PC-9 (cell line): ENCODE results near the gene YLPM1. TPM values are rescaled to one million over a fixed set of nuclear protein-coding genes. Genes with fewer than 3 reads are reported as not detected.

Source experiments
- BruUV-seq: library from RNA; stranded (reverse); fragments of 400-500 nt; replicated peaks from 2 replicates; lab custom pipeline; 2021; lab: Mats Ljungman, UMichigan
- CTCF ChIA-PET: fragments of 300-600 bp; sonication (Branson Sonifier 250); formaldehyde crosslinking; loops from one replicate; lab custom pipeline; 2022; ENCODE audit warnings: antibody characterized with exemption; lab: Charles Lee
- POLR2A ChIA-PET: fragments of 300-600 bp; sonication (Branson Sonifier 250); formaldehyde crosslinking; loops from one replicate; lab custom pipeline; 2022; ENCODE audit warnings: antibody characterized with exemption; ENCODE audit not compliant: unreplicated experiment; lab: Charles Lee
- DNase-seq, 2 experiments: peaks; one replicate each; pipeline versions ENCODE4 v3.0.0 to v3.0.0-alpha.2; 2015 to 2022; ENCODE audit warnings: mixed read lengths in 1 of 2
- H2AFZ ChIP-seq: fragments of 200-600 bp; sonication (generic); 2 replicates; pipeline ENCODE4 v1.8.1; 2017; ENCODE audit warnings: antibody characterized with exemption
- H3F3A ChIP-seq: fragments of 200-600 bp; sonication (generic); 2 replicates; pipeline ENCODE4 v1.8.1; 2017; ENCODE audit warnings: antibody characterized with exemption, mild to moderate bottlenecking, low read depth; ENCODE audit not compliant: insufficient read depth
- H3K27ac ChIP-seq: fragments of 200-600 bp; sonication (generic); 2 replicates; pipeline ENCODE4 v1.6.1; 2016; ENCODE audit warnings: mixed run types
- H3K27me3 ChIP-seq: fragments of 200-600 bp; sonication (generic); 2 replicates; pipeline ENCODE4 v1.6.1; 2016; ENCODE audit warnings: low read depth, mixed run types; ENCODE audit not compliant: insufficient read depth
- H3K36me3 ChIP-seq: fragments of 200-600 bp; sonication (generic); 2 replicates; pipeline ENCODE4 v1.6.1; 2016; ENCODE audit warnings: low read depth, mixed run types
- H3K4me1 ChIP-seq: fragments of 200-600 bp; sonication (generic); replicated peaks from 2 replicates; pipeline ENCODE4 v1.6.1; 2016; ENCODE audit warnings: mixed run types; ENCODE audit not compliant: insufficient read depth
- H3K4me2 ChIP-seq: fragments of 200-600 bp; sonication (generic); 2 replicates; pipeline ENCODE4 v1.6.1; 2017; ENCODE audit warnings: mixed run types
- H3K4me3 ChIP-seq: fragments of 200-600 bp; sonication (generic); 2 replicates; pipeline ENCODE4 v1.6.1; 2016; ENCODE audit warnings: mixed run types
- H3K79me2 ChIP-seq: fragments of 200-600 bp; sonication (generic); 2 replicates; pipeline ENCODE4 v1.6.1; 2017; ENCODE audit warnings: low read depth, mixed run types
- H3K9me2 ChIP-seq: fragments of 200-600 bp; sonication (generic); 2 replicates; pipeline ENCODE4 v1.8.1; 2017; ENCODE audit warnings: mild to moderate bottlenecking; ENCODE audit not compliant: insufficient read depth
- H3K9me3 ChIP-seq: fragments of 200-600 bp; sonication (generic); 2 replicates; pipeline ENCODE4 v1.8.1; 2016; ENCODE audit warnings: low read depth; ENCODE audit not compliant: insufficient read depth
- H4K20me1 ChIP-seq: fragments of 200-600 bp; sonication (generic); 2 replicates; pipeline ENCODE4 v1.8.1; 2017; ENCODE audit not compliant: insufficient read depth
- CTCF ChIP-seq: fragments of 200-600 bp; sonication (generic); conservative IDR thresholded peaks from 2 replicates; pipeline ENCODE4 v1.6.1; 2017; ENCODE audit warnings: mixed run types, antibody characterized with exemption, mild to moderate bottlenecking, moderate library complexity
- EZH2 ChIP-seq: fragments of 200-600 bp; sonication (generic); IDR thresholded peaks from 2 replicates; pipeline ENCODE4 v1.8.0; 2017; ENCODE audit warnings: antibody characterized with exemption, low read depth
- intact Hi-C: fragments of 100-400 bp; cut with micrococcal nuclease; formaldehyde crosslinking; loops from one replicate; pipeline ENCODE4 v1.10.0; 2022; ENCODE audit not compliant: unreplicated experiment
- total RNA-seq: library from RNA; stranded (reverse); gene quantifications from 2 replicates; pipeline ENCODE4 v1.2.3, GENCODE V29; 2021

Gene YLPM1
- total RNA-seq, 1 experiment from 2014 or later, result 170 TPM

GRCh38 chr14:74840603-74841030, 77.5 kb downstream of the YLPM1 start:
- H3K4me3 ChIP-seq, result no peak overlapping the region
- no peak overlapping the region for H2AFZ ChIP-seq
- TF ChIP-seq EZH2 (no peak), CTCF (no peak)
- H3K79me2 ChIP-seq, result no peaks in the 10 kb centered on the region
- BruUV-seq, result no TSS peak
- no peaks in the 10 kb centered on the region for H3K9me3 ChIP-seq
- no peaks in the 10 kb centered on the region for H3K9me2 ChIP-seq
- POLR2A ChIA-PET, result no interaction called here
- H3F3A ChIP-seq, result peaks cover 12% of the 10 kb centered on the region
- no peaks in the 10 kb centered on the region for H4K20me1 ChIP-seq
- no peaks in the 10 kb centered on the region for H3K27me3 ChIP-seq
- no peak for DNase-seq
- no peak overlapping the region for H3K4me2 ChIP-seq
- peaks cover 22% of the 10 kb centered on the region for H3K36me3 ChIP-seq
- no peak overlapping the region for H3K27ac ChIP-seq
- H3K4me1 ChIP-seq, result no peaks in the 10 kb centered on the region
- intact Hi-C loops, result no loop called here
- CTCF ChIA-PET, result interaction anchor here (1.3 kb wide), 1 partner anchor 70 kb away, joined by 3 read pairs; no protein-coding TSS in a partner anchor

- ChIA-PET POLR2A (interaction anchor here (0.6 to 0.7 kb wide), 2 partner anchors 10 to 146 kb away, joined by 3 to 5 read pairs; no protein-coding TSS in a partner anchor), CTCF (no interaction called here)
- no TSS peak for BruUV-seq
- intact Hi-C loops, result no loop called here
- Histone ChIP-seq H3K4me1 (no peaks in the 10 kb centered on the region), H4K20me1 (no peaks in the 10 kb centered on the region), H3K9me2 (no peaks in the 10 kb centered on the region), H3K36me3 (peaks cover 15% of the 10 kb centered on the region), H3K27me3 (no peaks in the 10 kb centered on the region), H2AFZ (no peak overlapping the region), H3K79me2 (no peaks in the 10 kb centered on the region), H3K4me3 (no peak overlapping the region), H3K4me2 (no peak overlapping the region), H3F3A (peaks cover 12% of the 10 kb centered on the region), H3K9me3 (no peaks in the 10 kb centered on the region), H3K27ac (no peak overlapping the region)
- no peak for DNase-seq
- TF ChIP-seq CTCF (no peak), EZH2 (no peak)
These were observed 78.4 kb downstream of the YLPM1 start for GRCh38 chr14:74841230-74842207.

DNA sequence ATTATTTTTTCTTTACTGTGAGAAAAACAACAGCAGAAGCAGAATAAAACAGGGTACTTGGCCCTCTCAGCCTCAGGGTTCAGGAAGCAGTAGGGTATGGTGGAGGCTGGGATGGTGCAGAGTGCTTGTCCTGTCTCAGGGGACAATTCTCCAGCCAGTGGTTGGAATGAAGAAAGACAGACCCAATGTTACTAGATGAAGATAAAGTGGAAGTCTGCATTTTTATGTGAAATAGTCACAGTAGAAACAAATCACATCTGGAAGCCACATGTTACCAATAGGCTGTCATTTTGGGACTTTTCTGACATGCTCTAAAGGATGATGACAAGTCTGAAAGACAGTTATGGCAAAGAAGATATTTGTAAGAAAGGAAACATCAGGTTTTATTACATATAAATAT, 80.5 kb downstream of the YLPM1 start:
- no peaks in the 10 kb centered on the region for H3K79me2 ChIP-seq
- no peaks in the 10 kb centered on the region for H3K4me1 ChIP-seq
- no TSS peak for BruUV-seq
- intact Hi-C loops, result no loop called here
- CTCF ChIA-PET, result no interaction called here
- H3K4me3 ChIP-seq, result no peak overlapping the region
- TF ChIP-seq CTCF (no peak), EZH2 (no peak)
- peaks cover 5% of the 10 kb centered on the region for H3F3A ChIP-seq
- no peak overlapping the region for H2AFZ ChIP-seq
- POLR2A ChIA-PET, result no interaction called here
- no peaks in the 10 kb centered on the region for H4K20me1 ChIP-seq
- peaks cover 4% of the 10 kb centered on the region; the same call in 1 of the 2 replicates for H3K36me3 ChIP-seq
- H3K9me2 ChIP-seq, result no peaks in the 10 kb centered on the region
- H3K27me3 ChIP-seq, result no peaks in the 10 kb centered on the region
- no peak overlapping the region for H3K27ac ChIP-seq
- H3K4me2 ChIP-seq, result no peak overlapping the region
- DNase-seq, result no peak
- H3K9me3 ChIP-seq, result no peaks in the 10 kb centered on the region
